Thoracic aorta (tissue), 2 donors: ENCODE measurements around the gene BEAN1. TPM values are rescaled to one million over a fixed set of nuclear protein-coding genes. Genes with fewer than 3 reads are reported as not detected.

Source experiments
- ATAC-seq: fragments of 150-250 bp; one replicate; pipeline ENCODE4 v1.8.0; 2017; ENCODE audit warnings: low read depth; ENCODE audit not compliant: insufficient number of reproducible peaks, low FRiP score
- DNase-seq: peaks from one replicate; pipeline ENCODE4 v3.0.0-alpha.2; 2020; ENCODE audit warnings: low spot score
- H3K27ac ChIP-seq, 2 donors: fragments of 200-600 bp; sonication (generic); 1 replicate in 1 of 2; 2 replicates in 1 of 2; pipeline ENCODE4 v1.5.1; 2016; ENCODE audit warnings: mild to moderate bottlenecking in 2 of 2, moderate library complexity in 2 of 2
- H3K27me3 ChIP-seq: fragments of 200-600 bp; sonication (generic); replicated peaks from 2 replicates; pipeline ENCODE4 v1.6.0; 2016; ENCODE audit warnings: mild to moderate bottlenecking; ENCODE audit not compliant: insufficient read depth
- H3K36me3 ChIP-seq: fragments of 200-600 bp; sonication (generic); one replicate; pipeline ENCODE4 v1.5.1; 2016
- H3K4me1 ChIP-seq, 2 donors: fragments of 200-600 bp; sonication (generic); 1 replicate in 1 of 2; 2 replicates in 1 of 2; pipeline versions ENCODE4 v1.5.1 to v1.6.0; 2016; ENCODE audit warnings: low read depth in 2 of 2, mild to moderate bottlenecking in 1 of 2; ENCODE audit not compliant: control insufficient read depth in 1 of 2
- H3K4me3 ChIP-seq: fragments of 200-600 bp; sonication (generic); 2 replicates; pipeline ENCODE4 v1.5.1; 2016; ENCODE audit warnings: mild to moderate bottlenecking
- H3K9me3 ChIP-seq: fragments of 200-600 bp; sonication (generic); 2 replicates; pipeline ENCODE4 v1.5.1; 2016
- total RNA-seq, 2 donors: library from RNA; depleted of rRNA; stranded (reverse); fragments of >200 nt; gene quantifications; one replicate each; pipeline versions ENCODE4 v1.1.0 to v1.2.3, GENCODE V29; 2016
- TF ChIP-seq, protein P1 (sequence below): fragments of 200-600 bp; sonication (generic); IDR thresholded peaks from one replicate; pipeline ENCODE4 v1.5.1; 2019; ENCODE audit warnings: antibody characterized with exemption

Gene BEAN1
- total RNA-seq, 2 donors from 2014 or later = 0.28 TPM; not detected in 1

DNA sequence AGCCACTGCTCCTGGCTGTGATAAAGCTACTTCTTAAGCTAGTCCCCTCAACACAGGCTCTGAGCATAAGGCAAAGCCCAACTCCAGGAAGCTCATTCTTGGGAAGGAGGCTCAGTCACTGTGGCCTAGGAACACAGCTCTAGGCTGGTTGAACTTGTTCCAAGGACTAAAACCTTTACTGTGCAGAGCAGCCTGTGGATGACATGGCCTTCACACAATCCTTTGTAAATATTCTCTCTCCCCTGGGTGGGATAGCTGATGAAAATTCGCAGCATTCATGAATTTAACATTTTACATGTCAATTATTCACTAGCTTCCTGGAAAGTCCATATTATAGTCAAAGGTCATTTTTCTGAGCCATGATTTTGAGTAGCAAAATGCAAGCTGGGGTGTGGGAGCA is 28.9 kb downstream of the BEAN1 start:
- ATAC-seq (no peak), DNase-seq (no peak)
- Histone ChIP-seq H3K4me3 (no peak overlapping the region), H3K27me3 (no peaks in the 10 kb centered on the region), H3K36me3 (no peaks in the 10 kb centered on the region), H3K9me3 (no peaks in the 10 kb centered on the region), H3K4me1 (no peaks in the 10 kb centered on the region), H3K27ac (no peak overlapping the region)
- TF ChIP-seq, protein P1, sequence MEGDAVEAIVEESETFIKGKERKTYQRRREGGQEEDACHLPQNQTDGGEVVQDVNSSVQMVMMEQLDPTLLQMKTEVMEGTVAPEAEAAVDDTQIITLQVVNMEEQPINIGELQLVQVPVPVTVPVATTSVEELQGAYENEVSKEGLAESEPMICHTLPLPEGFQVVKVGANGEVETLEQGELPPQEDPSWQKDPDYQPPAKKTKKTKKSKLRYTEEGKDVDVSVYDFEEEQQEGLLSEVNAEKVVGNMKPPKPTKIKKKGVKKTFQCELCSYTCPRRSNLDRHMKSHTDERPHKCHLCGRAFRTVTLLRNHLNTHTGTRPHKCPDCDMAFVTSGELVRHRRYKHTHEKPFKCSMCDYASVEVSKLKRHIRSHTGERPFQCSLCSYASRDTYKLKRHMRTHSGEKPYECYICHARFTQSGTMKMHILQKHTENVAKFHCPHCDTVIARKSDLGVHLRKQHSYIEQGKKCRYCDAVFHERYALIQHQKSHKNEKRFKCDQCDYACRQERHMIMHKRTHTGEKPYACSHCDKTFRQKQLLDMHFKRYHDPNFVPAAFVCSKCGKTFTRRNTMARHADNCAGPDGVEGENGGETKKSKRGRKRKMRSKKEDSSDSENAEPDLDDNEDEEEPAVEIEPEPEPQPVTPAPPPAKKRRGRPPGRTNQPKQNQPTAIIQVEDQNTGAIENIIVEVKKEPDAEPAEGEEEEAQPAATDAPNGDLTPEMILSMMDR = no peak

DNA sequence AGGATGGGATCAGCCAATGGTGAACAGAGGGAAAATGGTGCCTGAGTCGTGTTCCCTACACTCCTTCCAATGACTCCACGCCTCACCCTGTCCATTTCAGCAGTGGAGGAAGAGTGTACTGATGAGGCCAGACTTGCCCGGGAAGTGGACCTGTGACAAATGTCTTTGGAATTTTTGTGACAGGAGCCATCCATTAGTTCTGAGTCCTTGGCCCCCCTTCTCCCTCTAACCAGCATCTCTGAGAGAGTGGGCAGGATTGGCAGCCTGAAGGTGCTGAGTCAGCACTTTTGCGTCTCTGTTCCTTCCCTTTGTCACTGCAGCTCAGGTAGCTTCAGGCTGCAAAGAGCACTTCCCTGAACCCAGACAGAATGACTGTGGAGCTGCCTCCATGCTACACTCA is 30.8 kb downstream of the BEAN1 start:
- H3K9me3 ChIP-seq = no peaks in the 10 kb centered on the region
- no peak overlapping the region for H3K4me3 ChIP-seq
- no peaks in the 10 kb centered on the region for H3K36me3 ChIP-seq
- no peak for DNase-seq
- H3K27me3 ChIP-seq = no peaks in the 10 kb centered on the region
- H3K4me1 ChIP-seq = no peaks in the 10 kb centered on the region
- ATAC-seq = no peak
- H3K27ac ChIP-seq = no peak overlapping the region
- TF ChIP-seq, protein P1 = no peak

DNA sequence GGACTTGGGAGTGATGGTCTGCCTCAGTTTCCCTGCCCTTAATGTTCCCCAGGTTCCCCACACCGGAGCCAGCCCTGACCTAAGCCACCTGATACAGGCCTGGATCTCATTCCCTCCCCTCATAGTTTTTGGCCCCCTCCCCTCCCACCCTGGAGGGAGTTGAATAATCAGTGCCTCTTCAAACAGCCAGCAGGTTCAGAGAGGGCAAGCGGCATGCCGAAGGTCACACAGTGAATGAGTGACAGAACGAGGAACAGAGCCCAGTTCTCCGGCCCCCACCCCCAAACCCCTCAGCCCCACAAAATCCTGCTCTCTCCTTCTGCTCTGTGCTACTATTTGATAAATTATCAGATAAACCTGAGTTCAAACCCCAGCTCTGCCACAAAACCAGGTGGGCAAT is 31.2 kb downstream of the BEAN1 start:
- TF ChIP-seq, protein P1 = no peak
- DNase-seq (no peak), ATAC-seq (no peak)
- Histone ChIP-seq H3K4me1 (no peaks in the 10 kb centered on the region), H3K27ac (no peak overlapping the region), H3K4me3 (no peak overlapping the region), H3K36me3 (no peaks in the 10 kb centered on the region), H3K9me3 (no peaks in the 10 kb centered on the region), H3K27me3 (no peaks in the 10 kb centered on the region)

DNA sequence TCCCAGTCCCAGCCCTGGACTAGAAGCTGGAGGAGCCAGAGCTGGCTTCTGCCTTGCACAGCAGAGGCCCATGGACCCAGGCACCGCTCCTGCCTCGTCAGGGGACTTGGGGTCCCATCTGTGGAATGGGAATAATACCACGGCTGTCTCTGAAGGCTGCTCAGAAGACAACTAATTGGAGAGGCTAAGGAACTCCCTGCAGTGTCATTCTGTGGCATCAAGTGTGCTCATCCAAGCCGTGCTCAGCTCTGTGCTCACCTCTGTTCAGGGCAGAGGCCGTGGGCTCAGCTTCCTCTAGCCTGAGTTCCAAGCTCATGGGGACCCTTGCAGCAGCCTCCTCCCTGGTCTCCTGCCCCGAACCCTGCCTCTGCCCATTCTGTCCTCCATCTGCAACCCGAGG is 31.8 kb downstream of the BEAN1 start:
- DNase-seq (no peak), ATAC-seq (no peak)
- H3K27ac ChIP-seq = no peak overlapping the region
- no peak overlapping the region for H3K4me3 ChIP-seq
- TF ChIP-seq, protein P1 = no peak
- no peaks in the 10 kb centered on the region for H3K36me3 ChIP-seq
- H3K9me3 ChIP-seq = no peaks in the 10 kb centered on the region
- no peaks in the 10 kb centered on the region for H3K4me1 ChIP-seq
- H3K27me3 ChIP-seq = no peaks in the 10 kb centered on the region

DNA sequence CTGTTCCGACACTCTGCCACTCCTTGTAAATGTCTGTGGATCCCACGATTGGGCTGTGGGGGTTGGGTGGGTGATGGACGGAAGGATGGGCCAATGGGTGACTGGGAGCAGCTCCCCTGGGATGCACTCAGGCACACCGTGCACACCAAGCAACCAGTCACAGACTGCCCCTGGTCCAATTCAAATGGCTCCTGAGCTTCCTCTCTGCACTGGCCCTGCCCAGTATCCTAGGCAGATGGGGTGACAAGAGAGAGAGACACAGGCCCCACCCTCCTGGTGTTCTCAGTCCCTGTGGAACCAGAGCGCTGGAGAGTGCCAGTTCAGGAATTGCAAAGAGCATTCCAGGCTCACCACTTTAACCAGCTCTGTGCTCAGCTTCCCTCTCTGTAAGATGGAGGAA is 32.8 kb downstream of the BEAN1 start:
- Histone ChIP-seq H3K27me3 (no peaks in the 10 kb centered on the region), H3K36me3 (no peaks in the 10 kb centered on the region), H3K9me3 (no peaks in the 10 kb centered on the region), H3K4me3 (no peak overlapping the region), H3K27ac (no peak overlapping the region), H3K4me1 (no peaks in the 10 kb centered on the region)
- ATAC-seq (no peak), DNase-seq (no peak)
- TF ChIP-seq, protein P1 = no peak
